GM12801 (cell line): ENCODE results near the gene CIROP.

Experiments used
- TF ChIP-seq, protein P1 (sequence below): IDR thresholded peaks from one replicate; pipeline ENCODE4 v1.5.1; 2011; ENCODE audit warnings: control low read depth; ENCODE audit not compliant: insufficient read length; ENCODE audit errors: extremely low read depth

CIROP gene

DNA sequence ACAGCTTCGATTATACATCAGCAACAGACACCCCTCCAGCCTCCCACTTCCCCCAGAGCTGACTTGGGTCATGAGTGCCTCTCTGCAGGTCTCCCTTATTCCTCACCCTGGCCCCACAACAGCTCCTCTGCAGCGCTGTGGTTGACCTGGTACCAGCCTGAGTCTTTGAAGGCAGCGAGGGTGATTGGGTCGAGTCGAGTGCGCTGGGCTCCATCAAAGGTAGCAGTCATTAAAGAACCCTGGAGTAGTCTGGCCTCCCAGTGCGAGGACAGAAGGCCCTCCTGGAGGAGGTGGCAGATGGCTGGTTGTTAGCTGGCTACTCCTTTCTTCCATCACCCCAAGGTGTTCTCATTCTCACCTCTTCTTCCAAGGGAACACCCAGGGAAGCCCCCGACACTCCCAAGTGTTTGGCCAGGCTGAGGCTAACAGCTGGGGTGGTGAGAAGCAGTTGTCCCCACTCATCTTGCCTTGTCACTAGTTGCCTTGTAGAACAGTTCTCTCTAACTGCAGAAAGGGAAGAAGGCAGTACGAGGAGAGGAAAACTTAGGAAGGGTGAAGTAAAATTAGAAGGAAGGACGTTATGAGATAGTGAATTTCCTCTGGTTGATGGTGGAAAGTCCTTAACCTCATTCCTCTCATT is 2.7 kb downstream of the CIROP start:
- TF ChIP-seq, protein P1, sequence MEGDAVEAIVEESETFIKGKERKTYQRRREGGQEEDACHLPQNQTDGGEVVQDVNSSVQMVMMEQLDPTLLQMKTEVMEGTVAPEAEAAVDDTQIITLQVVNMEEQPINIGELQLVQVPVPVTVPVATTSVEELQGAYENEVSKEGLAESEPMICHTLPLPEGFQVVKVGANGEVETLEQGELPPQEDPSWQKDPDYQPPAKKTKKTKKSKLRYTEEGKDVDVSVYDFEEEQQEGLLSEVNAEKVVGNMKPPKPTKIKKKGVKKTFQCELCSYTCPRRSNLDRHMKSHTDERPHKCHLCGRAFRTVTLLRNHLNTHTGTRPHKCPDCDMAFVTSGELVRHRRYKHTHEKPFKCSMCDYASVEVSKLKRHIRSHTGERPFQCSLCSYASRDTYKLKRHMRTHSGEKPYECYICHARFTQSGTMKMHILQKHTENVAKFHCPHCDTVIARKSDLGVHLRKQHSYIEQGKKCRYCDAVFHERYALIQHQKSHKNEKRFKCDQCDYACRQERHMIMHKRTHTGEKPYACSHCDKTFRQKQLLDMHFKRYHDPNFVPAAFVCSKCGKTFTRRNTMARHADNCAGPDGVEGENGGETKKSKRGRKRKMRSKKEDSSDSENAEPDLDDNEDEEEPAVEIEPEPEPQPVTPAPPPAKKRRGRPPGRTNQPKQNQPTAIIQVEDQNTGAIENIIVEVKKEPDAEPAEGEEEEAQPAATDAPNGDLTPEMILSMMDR: no peak

DNA sequence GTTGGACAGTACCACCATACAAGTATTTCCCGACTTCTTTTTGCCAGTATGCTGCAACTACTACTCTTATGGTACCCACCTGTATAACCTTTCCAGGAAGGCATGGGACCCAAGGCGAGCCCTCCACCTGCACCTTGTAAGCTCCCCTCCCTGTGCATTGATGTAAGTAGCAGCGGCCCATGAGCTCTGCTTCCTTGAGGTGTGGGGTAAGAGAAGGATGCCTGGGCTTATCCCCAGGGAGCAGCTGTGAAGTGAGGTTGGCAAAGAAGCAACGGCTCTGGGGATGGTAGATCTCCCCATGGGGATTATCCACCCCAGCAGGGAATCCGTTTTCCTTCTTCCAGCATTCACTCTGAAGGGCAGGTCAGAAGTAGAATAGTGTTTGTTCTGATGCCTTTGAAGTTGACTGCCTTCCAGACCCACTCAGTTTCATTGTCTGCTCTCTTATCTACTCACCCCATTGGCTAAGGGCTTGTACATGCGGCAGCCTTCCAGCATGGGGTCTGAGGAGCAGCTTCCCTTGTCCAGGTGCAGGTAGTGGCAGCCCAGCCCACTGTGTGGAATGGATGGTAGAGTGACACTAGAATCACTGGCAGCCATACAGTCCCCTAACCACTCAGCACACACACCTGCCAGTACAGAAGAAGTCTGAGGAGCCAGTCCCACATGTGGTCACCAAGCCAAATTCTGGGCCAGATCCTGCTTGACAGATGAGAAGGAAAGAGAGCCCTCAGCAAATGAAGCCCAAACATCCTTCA is 3.4 kb downstream of the CIROP start:
- TF ChIP-seq, protein P1: no peak

DNA sequence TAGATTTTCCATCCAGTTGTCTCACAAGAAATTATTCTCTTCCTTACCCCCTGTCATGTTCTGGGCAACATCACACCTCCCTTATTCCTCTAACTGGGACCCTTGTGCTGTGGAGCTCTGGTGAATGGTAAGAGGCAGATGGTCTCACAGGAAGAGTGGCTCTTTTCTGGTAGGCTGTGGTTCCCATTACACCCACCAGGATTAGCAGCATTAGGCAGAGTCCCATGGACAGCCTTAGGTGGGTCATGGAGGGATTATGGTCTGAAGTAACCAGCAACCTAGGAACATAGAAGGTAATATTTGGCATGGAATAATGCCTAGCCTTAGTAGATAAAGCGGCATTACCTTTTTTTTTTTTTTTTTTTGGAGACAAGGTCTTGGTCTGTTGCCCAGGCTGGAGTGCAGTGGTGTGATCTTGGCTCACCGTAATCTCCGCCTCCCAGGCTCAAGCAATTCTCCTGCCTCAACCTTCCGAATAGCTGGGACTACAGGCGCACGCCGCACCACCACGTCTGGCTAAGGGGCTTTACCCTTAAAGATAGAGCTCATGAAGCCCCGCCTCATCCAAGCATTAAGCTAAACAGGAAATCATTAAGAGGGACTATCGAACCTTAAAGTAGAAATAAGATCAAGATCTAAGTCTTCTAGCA is 5.5 kb downstream of the CIROP start:
- TF ChIP-seq, protein P1: no peak

DNA sequence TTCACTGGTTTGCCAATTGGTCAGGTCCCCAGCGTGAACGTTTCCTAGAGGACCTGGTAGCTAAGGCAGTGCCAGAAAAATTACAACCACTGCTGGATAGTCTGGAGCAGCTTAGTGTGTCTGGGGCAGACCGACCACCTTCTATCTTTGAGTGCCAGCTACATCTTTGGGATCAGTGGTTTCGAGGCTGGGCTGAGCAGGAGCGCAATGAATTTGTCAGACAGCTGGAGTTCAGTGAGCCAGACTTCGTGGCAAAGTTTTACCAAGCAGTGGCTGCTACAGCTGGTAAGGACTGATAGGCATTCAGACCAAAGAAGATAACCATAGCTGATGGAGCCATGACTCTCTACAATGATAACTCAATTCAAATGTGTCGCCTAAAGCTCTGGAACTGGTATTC is 7.0 kb downstream of the CIROP start:
- TF ChIP-seq, protein P1: no peak

DNA sequence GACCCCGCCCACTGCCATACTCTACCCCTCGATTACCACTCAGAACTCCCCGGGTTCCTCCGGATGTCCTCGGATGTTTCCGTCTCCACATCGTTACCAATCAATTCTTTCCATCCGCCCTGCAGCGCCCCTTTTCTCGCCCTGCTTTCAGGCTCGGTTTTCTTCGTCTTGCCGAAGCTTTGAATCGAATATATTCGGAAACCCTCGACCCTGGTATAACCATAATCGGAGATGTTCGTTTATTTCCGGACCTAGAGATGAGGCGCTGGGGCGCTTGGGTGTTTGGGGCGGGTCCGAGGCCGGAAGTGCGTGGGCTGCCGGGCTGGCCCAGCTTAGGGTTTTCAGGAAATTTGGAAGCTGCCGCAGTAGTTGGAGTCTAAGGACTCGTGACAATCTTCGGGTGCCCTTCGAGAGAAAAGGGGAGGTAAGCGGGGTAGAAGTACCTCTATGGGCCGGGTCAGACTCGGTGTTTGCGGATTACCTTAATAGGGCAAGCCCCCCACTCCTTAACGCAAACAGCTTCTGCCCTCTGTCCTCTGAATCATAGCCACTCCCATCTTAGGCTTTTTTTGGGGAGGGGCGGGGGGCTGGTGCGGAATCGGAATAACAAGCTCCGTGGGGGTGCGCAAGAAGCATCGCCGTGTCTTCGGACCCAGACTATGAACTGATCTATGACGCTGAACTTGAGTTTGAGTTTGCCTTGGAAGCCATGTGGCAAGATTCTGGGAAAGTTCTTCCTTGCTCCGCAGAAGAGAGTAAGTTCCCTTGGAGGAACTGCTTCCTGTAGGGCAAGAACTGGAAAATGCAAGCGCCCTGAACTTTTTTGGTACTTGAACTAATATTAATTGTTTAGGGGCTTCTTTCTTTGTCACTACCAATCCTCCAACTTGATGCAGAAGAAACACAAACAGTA is 9.3 kb downstream of the CIROP start, which contains the start of gene C14orf119:
Gene C14orf119 (plus strand): TSS at position 310 of the 913 bp plus-strand sequence. CDS start 2,154 bp downstream, outside the sequence.
- TF ChIP-seq, protein P1: no peak

DNA sequence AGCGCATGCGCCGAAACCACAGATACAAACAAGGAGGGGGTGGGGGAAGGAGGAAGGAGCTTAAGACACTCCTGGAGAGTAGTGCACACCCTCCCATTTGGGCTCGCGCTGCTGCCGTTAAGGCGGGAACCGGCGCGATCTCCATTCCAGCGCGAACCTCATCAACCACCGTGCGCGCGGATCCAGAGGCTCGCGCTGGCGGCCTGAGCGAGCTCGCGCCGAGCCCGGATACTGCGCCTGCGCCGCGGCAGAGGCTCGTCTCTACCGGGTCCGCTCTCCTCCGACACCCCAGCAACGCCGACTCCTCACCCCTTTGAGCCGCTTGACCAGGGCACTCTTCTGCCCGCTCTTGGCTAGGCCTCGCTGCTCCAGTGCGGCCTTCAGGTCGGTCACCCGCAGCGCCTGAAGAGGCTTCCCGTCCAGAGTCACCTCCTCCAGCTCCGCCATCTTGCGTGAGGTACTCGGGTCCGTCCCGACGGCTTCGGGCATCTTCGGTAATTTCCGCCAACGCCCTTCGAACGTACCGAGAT is 10.1 kb downstream of the CIROP start, which contains the start of gene ACIN1:
Gene ACIN1 (minus strand): TSS at position 471 of the 530 bp plus-strand sequence. CDS start 24 bp downstream, at position 447.
- TF ChIP-seq, protein P1: no peak
